Activated naive CD4-positive, alpha-beta T cell treated with anti-CD3 and anti-CD28 coated beads, Interleukin-2, amount 10 ng/mL, durations not matched to agents 5 hours and 36 hours (primary cell): ENCODE measurements around the gene STYXL2. TPM values are rescaled to one million over a fixed set of nuclear protein-coding genes. Genes with fewer than 3 reads are reported as not detected.

Experiments
- total RNA-seq, 2 experiments: library from RNA; stranded (reverse); gene quantifications; one replicate each; pipeline ENCODE4 v1.2.3, GENCODE V29; 2021

Gene STYXL2
- not detected for total RNA-seq

DNA sequence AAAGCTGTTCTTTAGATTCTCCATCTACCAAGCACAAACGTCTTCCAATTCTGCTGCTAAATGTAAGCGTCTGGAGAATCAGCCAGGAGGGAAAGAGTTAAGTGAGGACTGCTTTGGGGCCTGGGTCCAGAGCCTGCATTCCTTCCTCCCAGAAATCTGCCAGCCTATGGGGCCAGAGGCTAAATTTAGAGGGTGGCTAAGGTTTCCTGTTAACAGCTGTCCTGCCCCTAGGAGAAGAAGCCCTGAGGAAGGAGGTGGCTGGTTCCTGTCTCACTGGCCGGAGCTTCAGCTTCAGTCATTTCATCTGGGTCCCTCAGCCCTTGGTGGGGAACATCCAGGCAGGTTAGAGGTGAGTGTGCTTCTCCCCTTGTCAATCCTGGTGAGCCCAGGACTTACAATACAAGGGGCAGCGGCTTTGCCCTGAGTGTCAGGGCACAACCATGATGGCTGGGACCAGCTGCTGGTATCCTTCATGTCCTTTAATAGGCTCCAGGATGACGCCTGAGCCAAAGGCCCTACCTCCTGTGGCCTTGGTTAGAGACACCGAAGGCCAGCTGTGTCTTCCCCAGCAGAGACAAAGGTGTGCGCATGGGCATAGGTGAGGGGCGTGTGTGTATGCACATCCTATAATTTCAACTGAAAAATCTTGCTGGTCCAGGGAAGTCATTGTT, at the start of gene STYXL2:
Gene STYXL2, plus strand, starts transcription at position 230 of the 671 bp plus-strand sequence. CDS start 775 bp downstream, outside the sequence.

GRCh38 chr1:167090314-167090942, 3.4 kb upstream of the STYXL2 start, which contains the start of gene GPA33:
TSS of gene GPA33 (minus strand) at chr1:167090377. CDS start at chr1:167090287, 90 bp downstream.

Other genes starting within 250 kb of the STYXL2 start
- 10 to 100 TPM; 13.6 to 15.1 TPM for gene TADA1, start 217.8 kb upstream of the STYXL2 start, total RNA-seq
- 1 to 10 TPM; 4.9 to 5.4 TPM for gene ILDR2, start 118.5 kb upstream of the STYXL2 start, total RNA-seq
- under 1 TPM; 0.12 to 0.35 TPM for gene MAEL, start 104.8 kb upstream of the STYXL2 start, total RNA-seq
- gene GPA33, start 3.7 kb upstream of the STYXL2 start, total RNA-seq, result 1 to 10 TPM; 8.4 TPM
- 10 to 100 TPM; 15.4 to 19.8 TPM for gene POU2F1, start 126.8 kb downstream of the STYXL2 start, total RNA-seq